ENCODE measurements around the gene COMMD3. TPM values are rescaled to one million over a fixed set of nuclear protein-coding genes. Genes with fewer than 3 reads are reported as not detected.

COMMD3 gene
- total RNA-seq, 1 experiment from 2014 or later, result 35.6 TPM

DNA sequence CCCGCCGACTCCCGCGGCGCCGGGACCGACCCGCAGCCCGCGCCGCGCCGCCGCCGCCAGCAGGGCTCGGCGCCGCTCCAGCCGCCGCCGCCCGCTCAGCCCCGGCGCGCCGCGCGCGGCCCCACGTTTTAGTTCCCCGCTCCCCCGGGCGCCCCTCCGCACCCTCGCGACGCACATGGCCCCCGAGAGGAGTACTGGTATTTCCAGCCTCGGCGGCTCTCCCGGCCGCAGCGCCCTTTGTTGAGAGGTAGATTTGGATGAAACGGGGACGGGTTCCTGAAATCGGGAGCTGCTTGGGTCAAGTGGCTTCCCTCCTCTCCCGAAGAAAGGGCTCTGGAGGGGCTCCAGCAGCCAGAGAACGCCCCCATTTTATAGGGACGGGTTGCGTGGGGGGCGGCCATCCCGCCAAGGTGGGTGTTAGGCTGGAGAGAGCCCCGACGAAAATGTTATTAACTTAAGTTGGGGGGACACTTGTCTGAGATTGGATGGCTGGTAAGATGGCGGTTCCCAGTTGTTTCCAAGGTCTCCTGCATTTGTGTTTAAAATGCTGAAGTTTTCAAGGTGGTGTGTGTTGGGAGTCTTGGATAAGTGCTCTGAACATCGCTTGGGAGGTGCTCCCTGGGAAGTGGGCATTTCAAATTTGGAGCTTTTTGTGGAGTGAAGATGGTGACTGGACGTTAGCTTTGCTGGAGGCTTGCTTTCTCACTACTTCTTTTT lies 5.9 kb downstream of the COMMD3 start:
- in situ Hi-C loops (cut with HindIII; ENCODE audit: low pct_unique_long_range_greater_than_20kb, low sequenced_read_pairs), result no loop called here
- Histone ChIP-seq H3K4me3 (ENCODE audit: low read depth in 2 of 2, low read length in 2 of 2) (peak overlapping the region; percentile 59 to 63), H3K27ac (ENCODE audit: low read length) (peak overlapping the region; percentile 71), H3K4me1 (ENCODE audit: control insufficient read depth, insufficient read depth, low read length) (peaks cover 31% of the 10 kb centered on the region), H3K9me3 (ENCODE audit: control insufficient read depth, insufficient read depth, low read depth, low read length) (no peaks in the 10 kb centered on the region), H3K27me3 (ENCODE audit: control insufficient read depth, insufficient read depth, low read length) (no peaks in the 10 kb centered on the region; the same call in 1 of the 2 replicates), H3K36me3 (ENCODE audit: control insufficient read depth, insufficient read depth, low read length) (no peaks in the 10 kb centered on the region; the same call in 1 of the 2 replicates)
- DNase-seq (ENCODE audit: low read depth, low spot score) (no peak), ATAC-seq (no peak)
- CTCF ChIA-PET, result no interaction called here
- intact Hi-C loops (cut with micrococcal nuclease; ENCODE audit: unreplicated experiment), result no loop called here
- no TSS peak for BruUV-seq (replicated peaks)
- POLR2A ChIA-PET, result interaction anchor here (0.6 kb wide), 1 partner anchor 18 kb away, joined by 4 read pairs; no protein-coding TSS in a partner anchor
- no peak for TF ChIP-seq SIN3A (IDR thresholded peaks at IDR 0.05; ENCODE audit: borderline replicate concordance, insufficient read depth, low read depth, low read length)

DNA sequence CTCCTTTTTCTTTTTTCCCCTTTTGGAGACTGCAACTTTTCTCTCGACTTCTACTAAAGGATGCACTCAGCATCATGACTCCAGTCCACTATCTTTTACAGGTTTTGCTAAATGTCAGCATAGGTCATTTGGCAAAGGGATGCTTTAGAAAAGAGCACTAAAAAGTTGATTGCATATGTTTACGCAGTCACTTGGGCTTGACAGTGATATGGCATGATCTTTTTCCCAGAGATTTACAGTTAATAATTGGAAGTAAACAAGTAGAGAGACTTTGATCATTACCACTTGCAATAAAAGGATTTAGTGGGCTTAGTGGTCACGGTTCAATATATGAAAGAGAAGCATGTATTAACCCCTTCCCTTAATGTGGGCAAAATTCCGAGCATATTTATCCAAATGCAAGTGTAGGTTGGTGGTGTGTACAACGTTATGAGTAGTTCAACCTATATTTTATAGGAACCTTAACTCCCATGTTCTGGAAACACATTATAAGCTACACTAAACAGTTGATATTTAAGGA lies 6.5 kb downstream of the COMMD3 start:
- Histone ChIP-seq H3K36me3 (ENCODE audit: control insufficient read depth, insufficient read depth, low read length) (peaks cover 4% of the 10 kb centered on the region), H3K4me1 (ENCODE audit: control insufficient read depth, insufficient read depth, low read length) (peaks cover 30% of the 10 kb centered on the region), H3K27me3 (ENCODE audit: control insufficient read depth, insufficient read depth, low read length) (no peaks in the 10 kb centered on the region; the same call in 1 of the 2 replicates), H3K9me3 (ENCODE audit: control insufficient read depth, insufficient read depth, low read depth, low read length) (no peaks in the 10 kb centered on the region), H3K4me3 (ENCODE audit: low read depth in 2 of 2, low read length in 2 of 2) (peak overlapping the region; percentile 59 to 63), H3K27ac (ENCODE audit: low read length) (peak overlapping the region; percentile 71)
- in situ Hi-C loops (cut with HindIII; ENCODE audit: low pct_unique_long_range_greater_than_20kb, low sequenced_read_pairs) (no loop called here), intact Hi-C loops (cut with micrococcal nuclease; ENCODE audit: unreplicated experiment) (no loop called here)
- POLR2A ChIA-PET, result interaction anchor here (0.6 to 0.7 kb wide), 2 partner anchors 17 to 807 kb away, joined by 4 to 5 read pairs; no protein-coding TSS in a partner anchor
- DNase-seq (ENCODE audit: low read depth, low spot score) (no peak), ATAC-seq (no peak)
- no TSS peak for BruUV-seq (replicated peaks)
- CTCF ChIA-PET, result no interaction called here
- TF ChIP-seq POLR2AphosphoS5 (IDR thresholded peaks at IDR 0.05; ENCODE audit: low read depth, low read length) (no peak), SIN3A (IDR thresholded peaks at IDR 0.05; ENCODE audit: borderline replicate concordance, insufficient read depth, low read depth, low read length) (no peak), TCF7L2 (IDR thresholded peaks at IDR 0.05; ENCODE audit: low read depth, low read length) (no peak)
- TF ChIP-seq, protein P1, sequence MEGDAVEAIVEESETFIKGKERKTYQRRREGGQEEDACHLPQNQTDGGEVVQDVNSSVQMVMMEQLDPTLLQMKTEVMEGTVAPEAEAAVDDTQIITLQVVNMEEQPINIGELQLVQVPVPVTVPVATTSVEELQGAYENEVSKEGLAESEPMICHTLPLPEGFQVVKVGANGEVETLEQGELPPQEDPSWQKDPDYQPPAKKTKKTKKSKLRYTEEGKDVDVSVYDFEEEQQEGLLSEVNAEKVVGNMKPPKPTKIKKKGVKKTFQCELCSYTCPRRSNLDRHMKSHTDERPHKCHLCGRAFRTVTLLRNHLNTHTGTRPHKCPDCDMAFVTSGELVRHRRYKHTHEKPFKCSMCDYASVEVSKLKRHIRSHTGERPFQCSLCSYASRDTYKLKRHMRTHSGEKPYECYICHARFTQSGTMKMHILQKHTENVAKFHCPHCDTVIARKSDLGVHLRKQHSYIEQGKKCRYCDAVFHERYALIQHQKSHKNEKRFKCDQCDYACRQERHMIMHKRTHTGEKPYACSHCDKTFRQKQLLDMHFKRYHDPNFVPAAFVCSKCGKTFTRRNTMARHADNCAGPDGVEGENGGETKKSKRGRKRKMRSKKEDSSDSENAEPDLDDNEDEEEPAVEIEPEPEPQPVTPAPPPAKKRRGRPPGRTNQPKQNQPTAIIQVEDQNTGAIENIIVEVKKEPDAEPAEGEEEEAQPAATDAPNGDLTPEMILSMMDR (IDR thresholded peaks at IDR 0.05), result no peak
- TF ChIP-seq, protein P2, sequence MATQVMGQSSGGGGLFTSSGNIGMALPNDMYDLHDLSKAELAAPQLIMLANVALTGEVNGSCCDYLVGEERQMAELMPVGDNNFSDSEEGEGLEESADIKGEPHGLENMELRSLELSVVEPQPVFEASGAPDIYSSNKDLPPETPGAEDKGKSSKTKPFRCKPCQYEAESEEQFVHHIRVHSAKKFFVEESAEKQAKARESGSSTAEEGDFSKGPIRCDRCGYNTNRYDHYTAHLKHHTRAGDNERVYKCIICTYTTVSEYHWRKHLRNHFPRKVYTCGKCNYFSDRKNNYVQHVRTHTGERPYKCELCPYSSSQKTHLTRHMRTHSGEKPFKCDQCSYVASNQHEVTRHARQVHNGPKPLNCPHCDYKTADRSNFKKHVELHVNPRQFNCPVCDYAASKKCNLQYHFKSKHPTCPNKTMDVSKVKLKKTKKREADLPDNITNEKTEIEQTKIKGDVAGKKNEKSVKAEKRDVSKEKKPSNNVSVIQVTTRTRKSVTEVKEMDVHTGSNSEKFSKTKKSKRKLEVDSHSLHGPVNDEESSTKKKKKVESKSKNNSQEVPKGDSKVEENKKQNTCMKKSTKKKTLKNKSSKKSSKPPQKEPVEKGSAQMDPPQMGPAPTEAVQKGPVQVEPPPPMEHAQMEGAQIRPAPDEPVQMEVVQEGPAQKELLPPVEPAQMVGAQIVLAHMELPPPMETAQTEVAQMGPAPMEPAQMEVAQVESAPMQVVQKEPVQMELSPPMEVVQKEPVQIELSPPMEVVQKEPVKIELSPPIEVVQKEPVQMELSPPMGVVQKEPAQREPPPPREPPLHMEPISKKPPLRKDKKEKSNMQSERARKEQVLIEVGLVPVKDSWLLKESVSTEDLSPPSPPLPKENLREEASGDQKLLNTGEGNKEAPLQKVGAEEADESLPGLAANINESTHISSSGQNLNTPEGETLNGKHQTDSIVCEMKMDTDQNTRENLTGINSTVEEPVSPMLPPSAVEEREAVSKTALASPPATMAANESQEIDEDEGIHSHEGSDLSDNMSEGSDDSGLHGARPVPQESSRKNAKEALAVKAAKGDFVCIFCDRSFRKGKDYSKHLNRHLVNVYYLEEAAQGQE (IDR thresholded peaks at IDR 0.05; ENCODE audit: insufficient read depth in 1 of 2, low read depth in 2 of 2, low read length in 1 of 2), result no peak
